DND-41 (cell line): ENCODE measurements around the gene FHOD1.

ENCODE experiments used
- ATAC-seq: fragments of 200-7000 bp; cut with Tn5 transposase; 3 replicates; pipeline ENCODE4 v1.9.1; 2021; ENCODE audit warnings: low read depth; ENCODE audit not compliant: insufficient read depth
- DNase-seq: peaks from one replicate; pipeline ENCODE4 v3.0.0-alpha.2; 2020
- H2AFZ ChIP-seq: 2 replicates; pipeline ENCODE4 v1.6.0; 2012; ENCODE audit warnings: low read depth, low read length
- H3K27ac ChIP-seq: 2 replicates; pipeline ENCODE4 v1.5.1; 2012; ENCODE audit warnings: low read length, inconsistent platforms
- H3K27me3 ChIP-seq: fragments of 200-600 bp; sonication (generic); 2 replicates; pipeline ENCODE4 v1.6.0; 2012; ENCODE audit warnings: low read length, mild to moderate bottlenecking, inconsistent platforms; ENCODE audit not compliant: insufficient read depth, poor library complexity
- H3K36me3 ChIP-seq: 2 replicates; pipeline ENCODE4 v1.5.1; 2012; ENCODE audit warnings: low read length, inconsistent platforms; ENCODE audit not compliant: insufficient read depth
- H3K4me1 ChIP-seq: 2 replicates; pipeline ENCODE4 v1.5.1; 2012; ENCODE audit warnings: mild to moderate bottlenecking, low read length; ENCODE audit not compliant: insufficient read depth
- H3K4me2 ChIP-seq: 2 replicates; pipeline ENCODE4 v1.6.0; 2012; ENCODE audit warnings: mild to moderate bottlenecking, moderate library complexity, low read length, inconsistent platforms; ENCODE audit not compliant: insufficient read depth
- H3K4me3 ChIP-seq, 2 experiments: fragments of 200-600 bp in 1 of 2; shearing (Covaris generic) in 1 of 2; 2 replicates each; pipeline ENCODE4 v1.5.1; 2012 to 2016; ENCODE audit warnings: inconsistent platforms in 2 of 2, low read length in 2 of 2, mild to moderate bottlenecking in 2 of 2, low read depth in 1 of 2, moderate library complexity in 1 of 2
- H3K79me2 ChIP-seq: 2 replicates; pipeline ENCODE4 v1.6.0; 2012; ENCODE audit warnings: low read length, inconsistent platforms; ENCODE audit not compliant: insufficient read depth
- H3K9ac ChIP-seq: 2 replicates; pipeline ENCODE4 v1.6.0; 2012; ENCODE audit warnings: low read depth, mild to moderate bottlenecking, inconsistent platforms, low read length, moderate library complexity
- H3K9me3 ChIP-seq: 2 replicates; pipeline ENCODE4 v1.5.1; 2012; ENCODE audit warnings: low read length, moderate library complexity, mild to moderate bottlenecking, inconsistent platforms; ENCODE audit not compliant: insufficient read depth, severe bottlenecking
- H4K20me1 ChIP-seq: 2 replicates; pipeline ENCODE4 v1.6.0; 2012; ENCODE audit warnings: low read length; ENCODE audit not compliant: insufficient read depth
- EZH2 ChIP-seq: IDR thresholded peaks from 3 replicates; pipeline ENCODE4 v1.6.1; 2012; ENCODE audit warnings: borderline replicate concordance, low read depth, mild to moderate bottlenecking, moderate library complexity, low read length, inconsistent platforms; ENCODE audit not compliant: severe bottlenecking
- TF ChIP-seq, protein P1 (sequence below): IDR thresholded peaks from 2 replicates; pipeline ENCODE4 v1.5.1; 2012; ENCODE audit warnings: borderline replicate concordance, low read length, moderate library complexity, mild to moderate bottlenecking; ENCODE audit not compliant: poor library complexity, severe bottlenecking; ENCODE audit errors: extremely low read depth

FHOD1 gene

DNA sequence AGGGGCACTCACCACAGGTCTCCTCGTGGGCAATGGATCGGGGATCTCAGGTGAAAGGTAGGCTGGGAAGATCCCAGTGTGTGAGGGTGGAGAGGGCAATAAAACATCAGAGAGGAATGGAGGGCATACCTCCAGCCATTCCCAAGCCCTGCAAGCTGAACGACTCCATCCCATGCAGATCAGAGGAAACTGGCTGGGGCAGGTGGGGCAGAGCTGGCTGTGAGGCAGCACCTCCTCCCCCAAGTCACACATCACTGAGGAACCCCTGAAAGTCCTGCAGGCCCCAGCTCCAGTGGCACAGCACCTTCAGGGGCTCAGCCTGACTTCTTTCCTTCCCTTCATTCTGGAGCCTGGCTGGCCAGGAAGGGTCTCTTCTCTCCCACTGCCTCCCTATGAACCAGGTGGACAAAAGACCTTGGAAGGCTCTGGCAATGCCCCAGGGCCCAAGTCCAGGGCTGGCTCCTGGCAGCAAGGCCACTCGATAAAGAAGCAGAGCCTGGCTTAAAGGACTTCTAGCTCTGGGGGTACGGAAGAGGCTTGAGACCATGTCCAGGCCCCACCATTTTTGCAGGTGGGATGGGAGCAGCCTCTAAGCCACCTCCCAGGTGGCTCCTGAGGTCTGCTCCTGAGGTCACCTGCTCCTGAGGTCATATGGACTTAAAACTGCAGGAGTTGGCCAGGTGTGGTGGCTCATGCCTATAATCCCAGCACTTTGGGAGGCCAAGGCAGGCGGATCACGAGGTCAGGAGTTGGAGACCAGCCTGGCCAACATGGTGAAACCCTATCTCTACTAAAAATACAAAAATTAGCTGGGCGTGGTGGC is 33.9 kb downstream of the FHOD1 start:
- TF ChIP-seq, protein P1, sequence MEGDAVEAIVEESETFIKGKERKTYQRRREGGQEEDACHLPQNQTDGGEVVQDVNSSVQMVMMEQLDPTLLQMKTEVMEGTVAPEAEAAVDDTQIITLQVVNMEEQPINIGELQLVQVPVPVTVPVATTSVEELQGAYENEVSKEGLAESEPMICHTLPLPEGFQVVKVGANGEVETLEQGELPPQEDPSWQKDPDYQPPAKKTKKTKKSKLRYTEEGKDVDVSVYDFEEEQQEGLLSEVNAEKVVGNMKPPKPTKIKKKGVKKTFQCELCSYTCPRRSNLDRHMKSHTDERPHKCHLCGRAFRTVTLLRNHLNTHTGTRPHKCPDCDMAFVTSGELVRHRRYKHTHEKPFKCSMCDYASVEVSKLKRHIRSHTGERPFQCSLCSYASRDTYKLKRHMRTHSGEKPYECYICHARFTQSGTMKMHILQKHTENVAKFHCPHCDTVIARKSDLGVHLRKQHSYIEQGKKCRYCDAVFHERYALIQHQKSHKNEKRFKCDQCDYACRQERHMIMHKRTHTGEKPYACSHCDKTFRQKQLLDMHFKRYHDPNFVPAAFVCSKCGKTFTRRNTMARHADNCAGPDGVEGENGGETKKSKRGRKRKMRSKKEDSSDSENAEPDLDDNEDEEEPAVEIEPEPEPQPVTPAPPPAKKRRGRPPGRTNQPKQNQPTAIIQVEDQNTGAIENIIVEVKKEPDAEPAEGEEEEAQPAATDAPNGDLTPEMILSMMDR, result no peak
- no peak for TF ChIP-seq EZH2
- Histone ChIP-seq H4K20me1 (no peaks in the 10 kb centered on the region), H3K4me2 (no peak overlapping the region), H3K9me3 (no peaks in the 10 kb centered on the region), H3K4me1 (no peaks in the 10 kb centered on the region), H3K27me3 (no peaks in the 10 kb centered on the region), H2AFZ (no peak overlapping the region), H3K9ac (no peak overlapping the region), H3K4me3 (no peak overlapping the region), H3K36me3 (no peaks in the 10 kb centered on the region; the same call in 1 of the 2 replicates), H3K27ac (no peak overlapping the region), H3K79me2 (no peaks in the 10 kb centered on the region)
- ATAC-seq (no peak), DNase-seq (no peak)

DNA sequence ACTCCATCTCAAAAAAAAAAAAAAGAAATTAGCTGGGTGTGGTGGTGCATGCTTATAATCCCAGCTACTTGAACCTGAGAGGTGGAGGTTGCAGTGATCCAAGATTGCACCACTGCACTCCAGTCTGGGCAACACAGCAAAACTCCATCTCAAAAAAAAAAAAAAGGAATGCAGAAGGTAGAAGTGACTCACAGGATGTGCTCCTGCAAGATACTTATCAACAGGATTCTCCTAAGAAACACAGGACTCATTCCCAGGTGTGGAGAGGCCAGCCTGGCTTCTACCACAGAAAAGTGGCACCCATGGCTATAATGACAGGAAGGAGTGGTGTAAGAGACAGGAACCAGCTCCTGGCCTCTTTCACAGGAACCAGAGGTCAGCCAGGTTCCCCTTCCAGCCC is 34.5 kb downstream of the FHOD1 start:
- Histone ChIP-seq H3K9ac (no peak overlapping the region), H3K4me2 (no peak overlapping the region), H3K79me2 (no peaks in the 10 kb centered on the region), H3K27ac (no peak overlapping the region), H3K27me3 (no peaks in the 10 kb centered on the region), H3K9me3 (no peaks in the 10 kb centered on the region), H3K4me1 (no peaks in the 10 kb centered on the region), H3K4me3 (no peak overlapping the region), H4K20me1 (no peaks in the 10 kb centered on the region), H3K36me3 (no peaks in the 10 kb centered on the region; the same call in 1 of the 2 replicates), H2AFZ (no peak overlapping the region)
- DNase-seq (no peak), ATAC-seq (no peak)
- no peak for TF ChIP-seq EZH2
- TF ChIP-seq, protein P1, result no peak

DNA sequence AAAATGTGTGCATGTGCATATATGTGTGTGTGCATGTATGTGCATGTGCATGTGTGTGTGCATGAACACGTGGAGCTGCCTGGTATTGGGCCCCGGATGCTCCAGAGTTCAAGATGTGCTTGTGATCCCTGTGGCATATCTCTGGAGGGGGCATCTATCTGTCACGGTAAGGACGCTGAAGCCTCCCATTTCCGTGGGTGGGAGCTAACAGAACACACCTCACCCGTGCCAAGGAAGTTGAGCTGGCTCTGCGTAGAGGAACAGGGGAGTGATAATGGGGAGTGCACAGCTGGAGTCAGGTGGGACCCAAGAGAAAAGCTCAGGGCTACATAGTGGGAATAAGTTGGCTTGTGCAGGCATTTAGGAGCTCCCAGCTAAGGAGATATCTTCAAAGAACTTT is 35.6 kb downstream of the FHOD1 start:
- no peaks in the 10 kb centered on the region for H4K20me1 ChIP-seq
- H3K9me3 ChIP-seq, result no peaks in the 10 kb centered on the region
- H3K79me2 ChIP-seq, result no peaks in the 10 kb centered on the region
- no peaks in the 10 kb centered on the region for H3K27me3 ChIP-seq
- no peaks in the 10 kb centered on the region; the same call in 1 of the 2 replicates for H3K36me3 ChIP-seq
- H3K27ac ChIP-seq, result no peak overlapping the region
- TF ChIP-seq, protein P1, result no peak
- ATAC-seq (no peak), DNase-seq (no peak)
- H3K4me1 ChIP-seq, result no peaks in the 10 kb centered on the region
- H3K9ac ChIP-seq, result no peak overlapping the region
- no peak overlapping the region for H3K4me3 ChIP-seq
- H3K4me2 ChIP-seq, result no peak overlapping the region
- no peak overlapping the region for H2AFZ ChIP-seq
